BE2C (cell line): Measurements from ENCODE around the gene GET4.

Experiments used
- DNase-seq: peaks from one replicate; pipeline ENCODE4 v3.0.0-alpha.2; 2020
- H3K27me3 ChIP-seq: fragments of 250-450 bp; sonication (Bioruptor Pico); 2 replicates; pipeline ENCODE4 v1.5.1; 2020; ENCODE audit warnings: mild to moderate bottlenecking
- H3K36me3 ChIP-seq: fragments of 250-450 bp; sonication (Bioruptor Pico); 2 replicates; pipeline ENCODE4 v1.5.1; 2020; ENCODE audit warnings: mild to moderate bottlenecking
- H3K4me1 ChIP-seq: fragments of 250-450 bp; sonication (Bioruptor Pico); 2 replicates; pipeline ENCODE4 v1.5.1; 2020
- H3K4me3 ChIP-seq: 2 replicates; pipeline ENCODE4 v1.5.1; 2011; ENCODE audit warnings: low read depth, low read length
- H3K9me3 ChIP-seq: fragments of 250-450 bp; sonication (Bioruptor Pico); 2 replicates; pipeline ENCODE4 v1.5.1; 2020
- CTCF ChIP-seq: IDR thresholded peaks from 2 replicates; pipeline ENCODE4 v1.5.1; 2012; ENCODE audit warnings: mild to moderate bottlenecking, low read depth, low read length

GET4 gene

GRCh38 chr7:863106-863505, 13.2 kb upstream of the GET4 start:
- no peaks in the 10 kb centered on the region for H3K9me3 ChIP-seq
- H3K4me3 ChIP-seq, result no peak overlapping the region
- no peaks in the 10 kb centered on the region for H3K4me1 ChIP-seq
- no peak for DNase-seq
- no peaks in the 10 kb centered on the region for H3K27me3 ChIP-seq
- H3K36me3 ChIP-seq, result peaks cover 73% of the 10 kb centered on the region
- TF ChIP-seq CTCF, result no peak

GRCh38 chr7:865921-866320, 10.4 kb upstream of the GET4 start:
- DNase-seq, result no peak
- Histone ChIP-seq H3K9me3 (no peaks in the 10 kb centered on the region), H3K36me3 (peaks cover 60% of the 10 kb centered on the region), H3K4me1 (no peaks in the 10 kb centered on the region), H3K27me3 (no peaks in the 10 kb centered on the region), H3K4me3 (no peak overlapping the region)
- TF ChIP-seq CTCF, result no peak

- no peaks in the 10 kb centered on the region for H3K27me3 ChIP-seq
- H3K4me3 ChIP-seq, result no peak overlapping the region
- H3K36me3 ChIP-seq, result peaks cover 52% of the 10 kb centered on the region
- no peaks in the 10 kb centered on the region for H3K9me3 ChIP-seq
- TF ChIP-seq CTCF, result no peak
- no peak for DNase-seq
- H3K4me1 ChIP-seq, result no peaks in the 10 kb centered on the region
Measured at GRCh38 chr7:867001-867405, 9.4 kb upstream of the GET4 start.

GRCh38 chr7:867406-868188, 8.8 kb upstream of the GET4 start:
- Histone ChIP-seq H3K4me3 (no peak overlapping the region), H3K36me3 (peaks cover 51% of the 10 kb centered on the region), H3K27me3 (no peaks in the 10 kb centered on the region), H3K4me1 (no peaks in the 10 kb centered on the region), H3K9me3 (no peaks in the 10 kb centered on the region)
- TF ChIP-seq CTCF, result no peak
- DNase-seq, result no peak

GRCh38 chr7:868189-868486, 8.2 kb upstream of the GET4 start:
- no peaks in the 10 kb centered on the region for H3K9me3 ChIP-seq
- H3K36me3 ChIP-seq, result peaks cover 55% of the 10 kb centered on the region
- DNase-seq, result no peak
- H3K4me1 ChIP-seq, result no peaks in the 10 kb centered on the region
- no peak for TF ChIP-seq CTCF
- no peak overlapping the region for H3K4me3 ChIP-seq
- H3K27me3 ChIP-seq, result no peaks in the 10 kb centered on the region

- no peak for DNase-seq
- Histone ChIP-seq H3K36me3 (peaks cover 60% of the 10 kb centered on the region), H3K27me3 (no peaks in the 10 kb centered on the region), H3K9me3 (no peaks in the 10 kb centered on the region), H3K4me1 (peaks cover 5% of the 10 kb centered on the region), H3K4me3 (no peak overlapping the region)
- no peak for TF ChIP-seq CTCF
Measured at GRCh38 chr7:869348-869747, 7.0 kb upstream of the GET4 start.
